ENCODE results near the gene PLXDC1.

GRCh38 chr17:39036009-39036408 lies 115.4 kb downstream of the PLXDC1 start:
- TF ChIP-seq CTCF (IDR thresholded peaks at IDR 0.05) (no peak), POLR2A (IDR thresholded peaks at IDR 0.05) (no peak)

Measured in right lobe of liver (tissue), 4 donors.